Islet precursor cell (in vitro differentiated cells): Measurements from ENCODE around the gene SMC2.

Experiments used
- DNase-seq: peaks from one replicate; pipeline ENCODE4 v3.0.0-alpha.2; 2018

Gene SMC2

GRCh38 chr9:104093647-104094533 lies at the start of gene SMC2:
Gene SMC2 (plus strand): TSS chr9:104094309. CDS start chr9:104095385, 1,076 bp downstream.
- peak; percentile 94 for DNase-seq

- DNase-seq: no peak
Observed at GRCh38 chr9:104068546-104068945, 25.6 kb upstream of the SMC2 start.

GRCh38 chr9:104069288-104069687 lies 24.8 kb upstream of the SMC2 start:
- no peak for DNase-seq

DNA sequence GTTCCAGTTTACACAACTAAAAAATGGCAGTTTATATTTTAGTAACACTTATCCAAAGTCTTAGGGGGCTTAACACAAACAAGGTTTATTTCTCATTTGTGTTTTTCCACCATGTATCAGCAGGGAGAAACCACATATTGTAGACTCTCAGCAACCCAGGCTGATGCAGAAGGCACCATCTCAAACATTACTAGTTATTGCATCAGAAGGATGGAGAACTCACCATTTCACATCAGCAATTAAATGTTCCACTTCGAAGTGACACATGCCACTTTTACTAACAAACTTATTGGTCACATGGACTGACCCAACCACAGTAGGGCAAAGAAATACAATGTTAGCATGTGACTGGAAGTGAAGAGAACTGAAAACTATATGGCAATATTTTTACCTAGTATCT lies 22.5 kb upstream of the SMC2 start:
- no peak for DNase-seq

DNA sequence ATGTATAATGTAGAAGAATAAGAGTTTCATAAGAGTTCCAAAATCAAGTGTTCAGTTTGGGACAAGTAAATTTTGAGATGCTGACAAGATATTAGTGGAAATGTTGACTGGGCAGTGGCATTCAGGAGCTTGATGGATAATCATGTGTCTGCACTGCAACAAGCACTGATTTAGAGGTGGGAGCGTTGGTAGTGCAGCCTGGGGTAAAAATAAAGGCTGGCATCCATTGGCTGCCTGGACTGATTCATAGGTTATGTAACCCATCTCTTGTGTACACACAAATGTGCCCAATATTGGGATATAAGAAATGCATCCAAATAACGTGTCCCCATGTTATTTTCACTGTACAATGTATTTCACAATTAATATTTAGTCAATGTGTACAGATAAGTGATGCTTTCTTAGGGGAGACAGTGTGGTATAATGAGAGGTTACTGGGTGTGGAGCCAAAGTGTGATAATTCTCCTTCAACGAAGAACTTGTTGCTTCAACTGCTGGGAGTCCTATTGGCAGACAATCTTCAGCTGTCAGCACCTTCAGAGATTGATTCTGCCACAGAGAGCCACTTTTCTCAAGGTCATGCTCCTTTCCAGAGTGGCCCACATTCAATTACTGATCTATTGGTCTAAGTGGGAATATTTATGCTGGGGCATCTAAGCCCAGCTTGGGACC lies 20.9 kb upstream of the SMC2 start:
- DNase-seq: no peak

GRCh38 chr9:104073770-104074133 lies 20.4 kb upstream of the SMC2 start:
- DNase-seq: no peak

DNA sequence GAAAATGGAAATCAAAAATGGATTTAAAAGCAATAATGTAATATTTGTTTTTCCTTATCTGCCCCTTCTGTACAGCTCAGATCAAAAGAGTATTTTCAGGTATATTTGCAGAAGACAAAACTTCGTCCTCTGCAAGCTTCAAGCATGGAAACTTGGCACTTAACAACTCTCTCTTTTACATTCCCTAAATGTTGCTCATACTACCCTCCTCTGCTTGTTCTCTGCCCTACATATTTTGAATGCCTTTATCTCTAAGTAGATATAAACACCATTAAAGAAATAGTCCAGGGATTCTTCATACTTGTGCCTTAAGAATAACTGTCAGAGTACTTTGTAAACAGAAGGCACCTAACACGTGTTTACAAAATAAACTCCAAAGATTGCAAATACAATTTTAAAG lies 19.2 kb upstream of the SMC2 start:
- no peak for DNase-seq

- DNase-seq: no peak
Observed at GRCh38 chr9:104075801-104076753, 18.0 kb upstream of the SMC2 start.

DNA sequence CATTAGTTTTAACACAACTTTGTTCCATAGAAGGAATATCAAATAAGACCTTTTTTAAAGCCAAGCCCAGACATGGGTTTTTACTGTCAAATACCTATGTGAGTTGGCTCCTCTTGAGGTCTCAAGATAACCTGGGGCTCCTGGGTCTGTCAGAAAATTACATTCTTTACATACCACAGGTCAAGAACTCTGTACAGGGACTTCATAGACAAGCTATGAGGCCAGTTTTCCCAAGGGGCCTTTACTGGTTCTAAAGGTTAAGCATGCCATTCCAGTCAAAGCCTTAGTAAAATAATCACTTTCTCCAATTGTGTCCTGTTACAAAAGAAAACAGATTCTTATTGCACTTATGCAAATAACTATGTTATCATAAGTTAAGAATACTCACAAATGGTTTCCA lies 15.5 kb upstream of the SMC2 start:
- DNase-seq: no peak

- no peak for DNase-seq
Observed at GRCh38 chr9:104080983-104081382, 13.1 kb upstream of the SMC2 start.

DNA sequence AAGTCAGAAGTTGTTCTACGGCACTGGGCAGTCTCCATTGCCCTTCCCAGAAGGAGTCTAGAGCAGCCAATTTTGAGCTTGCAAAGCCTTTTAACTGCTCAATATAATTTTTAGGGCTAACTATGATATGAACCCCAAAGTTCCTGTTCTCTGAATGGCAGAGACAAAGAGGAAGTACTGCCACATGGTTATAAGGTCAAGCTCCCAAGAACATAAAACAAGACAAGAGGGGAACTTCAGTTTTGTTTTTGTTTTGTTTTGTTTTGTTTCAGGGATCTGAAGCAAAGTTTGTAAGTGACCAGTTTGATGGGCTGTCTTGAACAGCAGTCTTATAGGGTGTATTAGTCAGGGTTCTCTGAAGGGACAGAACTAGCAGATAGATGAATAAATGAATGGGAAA lies 11.9 kb upstream of the SMC2 start:
- no peak for DNase-seq

DNA sequence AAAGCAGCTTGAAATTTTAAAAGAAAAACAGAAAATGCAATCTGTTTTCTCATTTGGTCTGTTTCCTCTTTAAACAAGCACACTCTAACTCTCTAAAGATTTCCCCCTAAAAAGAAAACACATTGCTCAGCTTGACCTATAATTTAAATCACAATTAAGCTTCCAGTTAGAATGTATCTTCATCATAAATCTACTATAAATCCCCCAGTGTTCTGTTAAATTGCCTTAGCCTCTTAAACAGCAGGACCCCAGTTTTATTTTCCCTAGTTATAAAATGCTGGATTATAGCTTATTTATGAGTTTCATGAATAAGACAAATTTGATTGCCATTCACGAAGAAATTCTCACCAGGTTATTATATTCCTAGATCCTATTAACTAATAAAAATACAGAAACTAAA lies 8.6 kb upstream of the SMC2 start:
- DNase-seq: no peak

DNA sequence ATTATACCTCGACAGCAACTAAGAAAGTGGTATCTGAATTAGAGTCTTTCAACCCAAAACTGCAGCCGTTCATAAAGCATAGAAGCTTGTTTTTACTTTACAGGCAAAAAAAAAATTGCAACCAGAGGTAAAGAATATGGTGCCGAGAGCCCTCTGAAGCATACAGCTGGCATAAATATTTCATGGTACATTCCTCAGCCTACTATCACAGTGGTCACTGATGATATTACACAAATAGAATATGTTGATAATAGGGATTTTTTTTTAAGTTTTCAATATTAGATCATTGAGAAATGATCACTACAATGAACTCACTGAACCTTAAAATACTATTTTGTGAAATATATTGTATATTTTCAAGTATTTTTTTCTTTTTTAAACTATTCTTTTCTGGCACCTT lies 6.2 kb upstream of the SMC2 start:
- no peak for DNase-seq

- DNase-seq: no peak
Observed at GRCh38 chr9:104088416-104088815, 5.7 kb upstream of the SMC2 start.

GRCh38 chr9:104090578-104090977 lies 3.5 kb upstream of the SMC2 start:
- DNase-seq: no peak

- DNase-seq: no peak
Observed at GRCh38 chr9:104091116-104091515, 3.0 kb upstream of the SMC2 start.

- DNase-seq: no peak
Observed at GRCh38 chr9:104091708-104092107, 2.4 kb upstream of the SMC2 start.

GRCh38 chr9:104092192-104092591 lies 1.9 kb upstream of the SMC2 start:
- no peak for DNase-seq

- no peak for DNase-seq
Observed at GRCh38 chr9:104092875-104093600, 1.1 kb upstream of the SMC2 start.

DNA sequence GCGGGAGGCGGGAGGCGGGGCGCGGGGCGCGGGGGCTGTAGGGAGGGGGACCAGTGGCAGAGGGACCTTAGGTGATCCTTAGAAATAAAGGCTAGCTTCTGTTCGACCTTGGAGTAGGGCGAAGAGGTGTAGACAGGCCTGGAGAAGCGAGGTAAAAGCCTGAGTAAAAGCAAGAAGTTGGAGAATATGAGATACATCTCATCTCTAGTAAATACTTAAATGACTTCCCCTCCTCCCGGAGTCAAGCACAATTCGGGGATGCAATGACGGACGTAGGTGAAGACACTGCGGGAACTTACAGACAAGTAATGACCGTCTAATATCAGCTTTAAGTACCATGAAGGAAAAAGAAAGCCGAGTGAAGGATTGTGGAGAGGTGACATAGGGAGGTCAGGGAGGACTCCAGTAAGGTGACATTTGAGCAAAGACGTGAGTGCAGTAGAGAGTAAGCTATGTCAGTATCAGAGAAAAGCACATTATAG lies 466 bp downstream of the SMC2 start:
- DNase-seq: no peak

GRCh38 chr9:104099630-104100029 lies 5.5 kb downstream of the SMC2 start:
- DNase-seq: no peak

DNA sequence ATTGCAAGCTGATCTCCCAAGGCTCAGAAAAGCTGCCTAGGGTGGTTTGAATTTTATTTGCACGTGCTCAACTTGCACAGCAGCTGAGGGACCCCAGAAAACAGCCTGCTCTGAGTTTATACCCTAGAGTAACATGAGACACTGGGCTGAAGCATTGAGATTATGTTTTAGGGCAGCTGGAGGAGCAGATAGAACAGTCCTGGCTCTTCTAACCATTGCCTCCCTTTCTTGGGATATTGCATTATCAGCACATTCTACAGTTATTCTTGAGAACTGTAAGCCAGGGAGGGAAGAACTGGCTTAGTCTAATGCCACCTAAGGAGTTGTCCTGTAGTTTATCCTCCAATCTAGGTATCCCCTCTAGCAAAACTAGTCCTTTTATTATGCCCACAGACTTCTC lies 10.3 kb downstream of the SMC2 start:
- DNase-seq: no peak
